Glutamatergic neuron (in vitro differentiated cells): ENCODE data around the gene WWOX. TPM values are rescaled to one million over a fixed set of nuclear protein-coding genes. Genes with fewer than 3 reads are reported as not detected.

Experiments
- DNase-seq: peaks from one replicate; pipeline ENCODE4 v3.0.0; 2022
- H3K27ac Mint-ChIP-seq: one replicate; pipeline ENCODE4 v1.8.0; 2020; ENCODE audit warnings: mild to moderate bottlenecking, mixed read lengths, inconsistent platforms; ENCODE audit not compliant: unreplicated experiment
- H3K27me3 Mint-ChIP-seq: one replicate; pipeline ENCODE4 v1.8.0; 2020; ENCODE audit warnings: mild to moderate bottlenecking, moderate library complexity, mixed read lengths, inconsistent platforms; ENCODE audit not compliant: unreplicated experiment
- H3K36me3 Mint-ChIP-seq: one replicate; pipeline ENCODE4 v1.8.0; 2020; ENCODE audit warnings: mild to moderate bottlenecking, mixed read lengths, inconsistent platforms; ENCODE audit not compliant: unreplicated experiment
- H3K4me1 Mint-ChIP-seq: one replicate; pipeline ENCODE4 v1.8.0; 2020; ENCODE audit warnings: mild to moderate bottlenecking, low read depth, mixed read lengths, inconsistent platforms; ENCODE audit not compliant: unreplicated experiment
- H3K4me3 Mint-ChIP-seq: one replicate; pipeline ENCODE4 v1.8.0; 2020; ENCODE audit warnings: mild to moderate bottlenecking, mixed read lengths, inconsistent platforms; ENCODE audit not compliant: unreplicated experiment
- H3K9me3 Mint-ChIP-seq: one replicate; pipeline ENCODE4 v1.8.0; 2020; ENCODE audit warnings: mild to moderate bottlenecking, moderate library complexity, mixed read lengths, inconsistent platforms; ENCODE audit not compliant: unreplicated experiment
- CTCF ChIP-seq: fragments of 200-600 bp; sonication (generic); IDR thresholded peaks from one replicate; pipeline ENCODE4 v1.5.0; 2021; ENCODE audit not compliant: partially characterized antibody, unreplicated experiment
- total RNA-seq: library from RNA; stranded (reverse); fragmentation: NEBNext Ultra II Directional; extraction: Animal tissue kit (Norgen Biotek cat#: 25700); gene quantifications from one replicate; pipeline ENCODE4 v1.2.1, GENCODE V29; 2021; ENCODE audit not compliant: unreplicated experiment

WWOX gene
- total RNA-seq, 1 donor from 2014 or later, result 10.3 TPM

- no peak overlapping the region for H3K4me3 Mint-ChIP-seq
- H3K27ac Mint-ChIP-seq, result no peak overlapping the region
- no peak for TF ChIP-seq CTCF
- no peaks in the 10 kb centered on the region for H3K9me3 Mint-ChIP-seq
- no peak for DNase-seq
- H3K4me1 Mint-ChIP-seq, result peaks cover 16% of the 10 kb centered on the region
- peaks cover 5% of the 10 kb centered on the region for H3K36me3 Mint-ChIP-seq
- H3K27me3 Mint-ChIP-seq, result no peaks in the 10 kb centered on the region
Measured at GRCh38 chr16:78563905-78564304, 464.5 kb downstream of the WWOX start.

- H3K4me3 Mint-ChIP-seq, result no peak overlapping the region
- peaks cover 16% of the 10 kb centered on the region for H3K4me1 Mint-ChIP-seq
- H3K9me3 Mint-ChIP-seq, result no peaks in the 10 kb centered on the region
- TF ChIP-seq CTCF, result no peak
- no peak for DNase-seq
- peaks cover 2% of the 10 kb centered on the region for H3K27me3 Mint-ChIP-seq
- H3K27ac Mint-ChIP-seq, result no peak overlapping the region
- H3K36me3 Mint-ChIP-seq, result peaks cover 5% of the 10 kb centered on the region
Measured at GRCh38 chr16:78566397-78567073, 467.1 kb downstream of the WWOX start.

- no peaks in the 10 kb centered on the region for H3K9me3 Mint-ChIP-seq
- TF ChIP-seq CTCF, result no peak
- H3K36me3 Mint-ChIP-seq, result peaks cover under 1% of the 10 kb centered on the region
- H3K4me1 Mint-ChIP-seq, result peaks cover 4% of the 10 kb centered on the region
- no peak overlapping the region for H3K27ac Mint-ChIP-seq
- H3K4me3 Mint-ChIP-seq, result no peak overlapping the region
- DNase-seq, result no peak
- H3K27me3 Mint-ChIP-seq, result peaks cover 2% of the 10 kb centered on the region
Measured at GRCh38 chr16:78570399-78571141, 471.1 kb downstream of the WWOX start.

- Mint-ChIP-seq H3K4me1 (peaks cover 4% of the 10 kb centered on the region), H3K27me3 (peaks cover 2% of the 10 kb centered on the region), H3K27ac (no peak overlapping the region), H3K4me3 (no peak overlapping the region), H3K36me3 (no peaks in the 10 kb centered on the region), H3K9me3 (no peaks in the 10 kb centered on the region)
- no peak for DNase-seq
- no peak for TF ChIP-seq CTCF
Measured at GRCh38 chr16:78571434-78571833, 472.0 kb downstream of the WWOX start.

GRCh38 chr16:78571898-78572358, 472.5 kb downstream of the WWOX start:
- no peaks in the 10 kb centered on the region for H3K36me3 Mint-ChIP-seq
- TF ChIP-seq CTCF, result no peak
- no peak overlapping the region for H3K27ac Mint-ChIP-seq
- H3K4me3 Mint-ChIP-seq, result no peak overlapping the region
- no peaks in the 10 kb centered on the region for H3K9me3 Mint-ChIP-seq
- H3K4me1 Mint-ChIP-seq, result peaks cover 4% of the 10 kb centered on the region
- H3K27me3 Mint-ChIP-seq, result peaks cover 2% of the 10 kb centered on the region
- no peak for DNase-seq
